Stimulated activated CD8-positive, alpha-beta memory T cell treated with anti-CD3 and anti-CD28 coated beads, Interleukin-7, amount 100 ng/mL, for 1 hour (primary cell): ENCODE results near the gene DUSP18.
"Not testable (repeated sequence)": the region's sequence is repeated elsewhere in the genome, so short reads cannot be mapped to it uniquely, and the experiment has no call there.

Experiments
- DNase-seq, 2 donors: peaks; one replicate each; pipeline ENCODE4 v3.0.0-alpha.2; 2020; ENCODE audit warnings: low read depth in 2 of 2

DUSP18 gene

GRCh38 chr22:30679895-30680690 lies 12.4 kb upstream of the DUSP18 start:
- DNase-seq = not testable (repeated sequence)

DNA sequence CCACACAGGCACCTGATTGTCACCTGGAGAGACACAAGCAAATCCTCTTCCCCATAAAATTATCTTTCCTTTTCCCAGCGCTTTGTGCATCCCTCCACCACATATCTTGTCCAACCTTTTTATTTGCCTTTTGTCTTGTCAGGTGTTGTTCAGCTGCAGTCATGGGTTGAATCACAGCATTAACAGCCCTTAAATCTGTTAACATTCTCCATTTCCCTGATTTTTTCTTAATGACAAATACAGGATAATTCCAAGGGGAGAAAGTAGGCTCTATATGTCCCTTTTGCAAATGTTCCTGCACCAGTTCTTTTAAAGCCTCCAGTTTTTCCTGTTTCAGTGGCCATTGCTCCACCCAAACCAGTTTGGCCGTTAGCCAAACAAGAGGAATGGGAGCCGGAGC lies 8.9 kb upstream of the DUSP18 start:
- DNase-seq = not testable (repeated sequence)

GRCh38 chr22:30675436-30675835 lies 7.8 kb upstream of the DUSP18 start:
- DNase-seq = no peak

GRCh38 chr22:30674482-30674881 lies 6.8 kb upstream of the DUSP18 start:
- no peak for DNase-seq

- DNase-seq = no peak
These were observed 5.5 kb upstream of the DUSP18 start for GRCh38 chr22:30673136-30673535.

DNA sequence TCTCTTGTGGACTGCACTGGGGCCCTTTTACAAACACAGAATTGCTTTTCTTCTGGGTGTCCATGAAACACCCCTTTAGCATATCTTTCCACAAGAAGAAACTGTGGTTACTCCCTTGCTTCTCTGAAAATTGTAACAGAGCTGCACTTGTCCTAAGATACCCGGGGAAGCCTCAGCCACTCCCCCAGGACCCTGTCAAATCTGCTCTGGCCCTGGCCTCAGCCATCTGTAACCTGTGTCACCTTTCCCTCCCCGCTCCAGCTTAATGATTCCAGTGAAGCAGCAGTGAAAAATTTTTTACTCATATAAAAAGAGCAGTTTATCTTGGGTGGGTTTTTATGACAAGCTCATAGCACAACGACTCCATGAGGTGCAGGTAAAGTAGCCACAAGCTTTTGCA lies 3.4 kb upstream of the DUSP18 start:
- no peak for DNase-seq

GRCh38 chr22:30668386-30668710 lies 673 bp upstream of the DUSP18 start:
- DNase-seq = no peak

GRCh38 chr22:30667107-30667493 lies 575 bp downstream of the DUSP18 start:
- no peak for DNase-seq

DNA sequence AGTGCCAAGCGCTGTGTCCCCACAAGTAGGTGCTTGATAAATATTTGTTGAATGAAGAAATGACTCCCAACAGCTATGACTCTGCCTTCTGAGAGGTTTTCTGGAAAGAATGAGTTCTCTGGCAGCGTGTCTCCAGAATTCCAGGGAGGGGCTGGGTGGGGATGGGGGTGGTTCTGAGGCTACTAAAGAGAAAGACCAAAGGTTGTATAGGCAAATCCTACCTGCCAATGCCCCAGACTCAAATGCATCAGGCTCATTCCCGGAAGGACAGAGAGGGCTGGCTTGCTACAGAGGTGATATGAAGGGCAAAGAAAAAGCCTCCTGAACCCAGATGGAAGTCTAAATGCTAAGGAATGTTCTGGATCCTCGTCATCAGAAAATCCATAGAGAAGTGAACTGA lies 1.9 kb downstream of the DUSP18 start:
- DNase-seq = no peak

DNA sequence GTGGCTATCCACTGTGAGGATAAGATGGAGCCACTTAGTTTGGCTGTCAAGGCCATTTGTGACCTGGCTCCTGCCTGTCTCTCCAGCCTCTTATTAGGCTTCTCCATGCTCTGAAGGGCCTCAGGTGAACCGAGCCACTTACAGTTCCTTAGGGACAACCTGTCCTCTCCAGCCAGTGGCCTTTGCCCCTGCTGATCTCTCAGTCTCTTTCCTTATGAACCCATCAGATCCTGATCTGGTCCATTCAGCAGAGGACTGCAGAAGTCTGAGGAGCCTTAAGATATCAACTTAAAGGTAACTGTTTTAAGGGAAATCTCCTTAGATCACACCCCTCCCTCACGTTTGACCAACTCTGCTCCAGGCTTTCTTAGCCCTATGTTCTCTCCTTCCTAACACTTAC lies 2.4 kb downstream of the DUSP18 start:
- DNase-seq = no peak

GRCh38 chr22:30664798-30665197 lies 2.9 kb downstream of the DUSP18 start:
- DNase-seq = no peak

DNA sequence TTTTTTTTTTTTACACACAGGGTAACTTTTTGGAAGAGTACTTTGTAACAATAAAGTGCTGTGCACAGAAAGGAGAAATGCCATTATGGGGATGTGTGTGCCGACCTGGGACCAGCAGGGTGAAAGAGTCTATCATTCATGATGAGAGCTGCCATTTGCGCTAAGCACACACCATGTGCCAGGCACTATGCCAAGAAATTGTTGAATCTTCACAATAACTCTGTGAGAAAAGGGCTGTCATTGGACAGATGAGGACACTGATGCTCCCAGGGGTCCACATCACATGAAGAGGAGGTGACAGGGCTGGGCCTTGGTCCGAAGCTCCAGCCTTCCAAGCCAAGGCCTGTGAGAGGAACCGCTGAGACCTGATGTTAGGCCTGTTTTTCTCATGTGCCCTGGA lies 5.6 kb downstream of the DUSP18 start:
- DNase-seq = no peak

DNA sequence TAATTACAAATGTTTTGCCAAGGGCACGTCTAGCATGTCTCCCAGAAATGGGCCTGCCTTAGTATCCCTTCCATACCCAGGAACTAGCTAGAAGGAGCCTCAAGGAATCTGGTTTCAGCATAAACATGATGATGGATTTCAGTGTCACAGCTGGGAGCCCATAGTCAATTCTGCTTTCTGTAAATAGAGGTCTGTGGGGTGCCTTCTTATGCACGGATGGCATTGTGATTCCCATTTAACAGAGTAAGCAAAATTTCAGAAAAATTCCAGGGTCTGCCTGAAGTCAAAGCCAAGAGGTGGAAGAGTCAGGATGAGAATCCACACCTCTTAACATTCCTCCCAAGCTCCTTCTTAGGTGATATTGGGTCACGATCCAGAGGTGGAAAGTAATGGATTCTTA lies 12.1 kb downstream of the DUSP18 start:
- DNase-seq = no peak

DNA sequence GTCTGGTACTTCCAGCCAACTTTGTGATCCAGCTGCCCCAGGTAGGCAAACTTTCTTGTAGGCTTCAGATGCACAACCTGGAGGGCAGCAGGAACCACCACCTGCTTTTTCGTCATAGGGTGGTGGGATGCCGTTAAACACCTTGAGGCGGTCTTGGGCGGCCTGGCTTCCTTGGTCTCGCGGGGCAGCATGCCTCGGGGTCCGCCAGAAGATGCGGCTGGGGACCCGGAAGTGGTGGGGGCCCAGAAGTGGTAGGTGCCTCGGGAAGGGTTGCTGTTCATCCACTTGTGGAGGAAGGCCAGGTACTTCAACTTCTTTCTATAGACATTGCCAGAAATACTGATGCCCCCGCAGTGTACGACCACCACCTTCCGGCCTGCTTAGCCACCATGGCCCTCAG lies 13.3 kb downstream of the DUSP18 start:
- DNase-seq = no peak

DNA sequence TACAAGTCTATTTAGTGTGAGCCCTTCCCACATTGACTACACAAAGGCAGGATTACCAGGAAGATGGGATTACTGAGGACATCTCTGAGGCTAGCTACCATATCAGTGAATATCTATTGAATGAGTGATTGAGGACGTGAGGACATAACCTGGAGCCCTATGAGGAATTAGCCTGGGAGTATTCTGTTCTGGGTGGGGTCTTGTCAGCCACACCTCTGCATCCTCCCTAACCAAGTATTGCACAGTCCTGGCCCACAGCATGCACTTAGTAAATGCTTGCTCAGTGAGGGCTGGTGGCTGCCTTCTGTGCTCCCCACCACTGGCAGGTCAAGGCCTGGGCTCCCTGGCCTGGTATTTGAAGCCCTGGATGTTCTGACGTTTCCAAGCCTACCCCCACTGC lies 14.8 kb downstream of the DUSP18 start:
- DNase-seq = no peak

- DNase-seq = no peak
These were observed 17.1 kb downstream of the DUSP18 start for GRCh38 chr22:30650508-30651116.

- DNase-seq = peak; percentile 44 to 51
These were observed 18.2 kb downstream of the DUSP18 start for GRCh38 chr22:30649430-30650007.

DNA sequence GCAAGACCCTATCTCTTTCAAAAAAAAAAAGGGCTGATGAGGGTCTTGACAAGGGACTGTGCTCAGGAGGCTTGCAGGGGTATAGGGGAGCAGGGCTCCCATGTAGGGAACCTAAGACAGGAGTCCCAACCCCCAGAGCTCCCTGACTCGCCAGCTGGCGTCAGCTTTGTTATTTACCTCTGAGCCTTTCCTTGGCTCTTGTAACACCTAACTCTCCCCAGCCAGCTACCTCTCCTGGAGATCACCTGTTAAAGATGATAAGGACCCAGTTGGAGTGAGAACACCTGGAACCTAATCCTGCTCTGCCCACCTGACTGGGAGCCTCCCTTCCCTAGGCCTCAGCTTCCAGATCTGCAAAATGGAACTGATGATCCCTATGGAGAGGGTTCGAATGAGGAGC lies 18.9 kb downstream of the DUSP18 start:
- no peak for DNase-seq

GRCh38 chr22:30647536-30647935 lies 20.1 kb downstream of the DUSP18 start:
- no peak for DNase-seq

- no peak for DNase-seq
These were observed 21.0 kb downstream of the DUSP18 start for GRCh38 chr22:30646518-30647160.

- no peak for DNase-seq
These were observed 24.4 kb downstream of the DUSP18 start for GRCh38 chr22:30643055-30643875.

DNA sequence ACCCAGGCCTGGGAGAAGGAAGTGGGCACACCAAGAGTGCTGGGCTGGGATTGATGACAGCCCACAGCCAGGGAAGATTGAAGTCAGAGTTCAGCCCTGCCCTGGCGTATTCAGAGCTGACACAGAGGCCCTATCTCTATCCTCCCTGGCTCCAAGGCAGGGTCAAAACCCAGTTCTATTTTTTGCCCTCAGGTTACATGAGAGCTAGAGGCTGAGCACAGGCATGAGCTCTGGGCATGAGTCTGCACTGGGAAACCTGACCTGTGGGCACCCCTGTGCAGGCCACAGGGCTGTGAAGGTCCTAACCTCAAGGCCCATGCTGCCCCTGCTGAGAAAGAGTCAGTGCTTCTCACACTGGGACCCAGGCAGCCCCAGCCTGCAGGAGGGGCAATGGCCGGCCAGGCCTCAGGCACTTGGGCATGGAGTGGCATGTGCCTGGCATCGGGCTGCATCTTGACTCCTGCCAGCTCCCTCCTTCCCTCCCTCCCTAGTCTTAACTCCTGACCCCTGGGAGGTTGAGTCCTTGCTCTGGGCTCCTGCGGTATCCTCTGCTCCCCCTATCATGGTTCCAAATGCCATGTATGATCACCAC lies 26.7 kb downstream of the DUSP18 start:
- no peak for DNase-seq
